Astrocyte of the hippocampus (primary cell): ENCODE measurements around the gene GCM1.

Source experiments
- DNase-seq: peaks from one replicate; pipeline ENCODE4 v3.0.0; 2011; ENCODE audit warnings: low read depth, low spot score

Gene GCM1

GRCh38 chr6:53152576-53152975, 3.9 kb upstream of the GCM1 start:
- DNase-seq = no peak

DNA sequence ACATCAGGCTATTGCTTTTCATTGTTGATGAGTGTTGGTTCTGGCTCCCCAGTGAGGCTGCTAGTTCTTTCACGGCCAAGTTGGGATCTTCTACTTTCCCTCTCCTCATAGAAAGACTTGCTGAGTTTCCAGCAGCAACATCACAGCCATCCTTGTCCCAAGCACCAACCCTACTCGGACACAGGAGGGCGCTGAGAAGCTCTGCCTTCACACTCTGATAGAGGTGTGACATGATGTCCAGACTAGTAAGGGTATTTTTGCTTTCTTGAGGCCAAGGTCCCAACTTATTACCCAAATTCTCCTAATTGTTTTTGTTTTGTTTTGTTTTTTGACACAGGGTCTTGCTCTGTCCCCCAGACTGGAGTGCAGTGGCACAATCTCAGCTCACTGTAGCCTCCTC, 3.0 kb upstream of the GCM1 start:
- DNase-seq = no peak

DNA sequence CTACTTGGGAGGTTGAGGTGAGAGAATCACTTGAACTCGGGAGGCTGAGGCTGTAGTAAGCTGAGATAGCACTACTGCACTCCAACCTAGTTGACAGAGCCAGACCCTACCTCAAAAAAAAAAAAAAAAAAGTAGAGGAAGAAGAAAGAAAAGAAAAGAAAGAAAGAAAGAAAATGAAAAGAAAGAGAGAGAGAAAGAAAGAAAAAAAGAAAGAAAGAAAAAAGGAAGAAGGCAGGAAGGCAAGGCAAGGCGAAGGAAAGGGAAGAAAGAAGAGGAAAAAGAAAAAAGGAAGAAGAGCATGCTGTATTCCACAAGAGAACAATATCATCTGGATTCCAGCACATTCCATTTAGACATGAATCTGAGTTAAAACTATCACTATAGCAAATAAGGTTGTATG, 3.8 kb downstream of the GCM1 start:
- DNase-seq = no peak

DNA sequence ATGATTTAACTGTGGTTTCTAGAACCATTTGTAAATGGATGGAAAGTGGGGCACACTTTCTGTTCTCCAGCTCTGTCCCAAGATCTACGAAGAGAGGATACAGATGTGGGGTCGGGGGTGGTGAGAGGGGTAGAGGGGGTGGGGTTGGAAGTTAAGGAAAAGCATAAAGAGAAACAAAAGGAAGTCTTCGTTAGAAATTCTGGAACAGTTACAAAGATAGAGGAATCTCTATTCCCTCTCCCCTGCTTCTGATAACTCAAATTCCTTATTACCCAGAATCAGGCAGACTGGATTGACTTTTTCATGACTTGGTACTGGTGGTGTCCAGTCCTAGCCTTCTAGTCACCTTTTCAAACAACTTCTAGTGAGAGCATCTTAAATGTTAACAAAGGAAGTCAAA, 4.9 kb downstream of the GCM1 start:
- DNase-seq = no peak

GRCh38 chr6:53142810-53143209, 5.8 kb downstream of the GCM1 start:
- no peak for DNase-seq

DNA sequence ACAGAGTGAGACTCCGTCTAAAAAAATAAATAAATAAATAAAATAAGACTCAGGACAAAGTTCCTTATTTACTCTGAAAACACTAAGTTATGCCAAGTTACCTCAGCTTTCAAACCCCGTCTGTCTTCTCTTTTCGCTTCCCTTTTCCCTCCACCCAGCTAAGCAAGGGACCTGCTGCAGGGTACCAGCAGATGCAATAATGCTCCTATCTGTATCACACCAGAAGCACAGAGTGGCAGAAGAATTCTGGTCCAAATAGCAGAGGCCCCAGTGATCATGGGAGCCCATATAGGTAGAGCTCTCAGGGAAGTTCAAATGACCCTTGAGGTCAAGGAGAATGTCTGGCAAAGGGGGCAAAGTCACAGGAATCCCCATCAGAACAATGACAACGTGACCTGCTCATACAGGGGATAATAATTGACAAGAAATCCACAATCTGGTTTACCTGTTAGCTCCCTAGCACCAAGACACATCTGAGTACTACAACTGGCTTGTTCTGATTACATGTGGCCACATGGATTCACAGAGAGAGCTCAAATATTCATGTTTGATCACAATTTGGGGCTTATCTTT, 8.7 kb downstream of the GCM1 start:
- DNase-seq = no peak

DNA sequence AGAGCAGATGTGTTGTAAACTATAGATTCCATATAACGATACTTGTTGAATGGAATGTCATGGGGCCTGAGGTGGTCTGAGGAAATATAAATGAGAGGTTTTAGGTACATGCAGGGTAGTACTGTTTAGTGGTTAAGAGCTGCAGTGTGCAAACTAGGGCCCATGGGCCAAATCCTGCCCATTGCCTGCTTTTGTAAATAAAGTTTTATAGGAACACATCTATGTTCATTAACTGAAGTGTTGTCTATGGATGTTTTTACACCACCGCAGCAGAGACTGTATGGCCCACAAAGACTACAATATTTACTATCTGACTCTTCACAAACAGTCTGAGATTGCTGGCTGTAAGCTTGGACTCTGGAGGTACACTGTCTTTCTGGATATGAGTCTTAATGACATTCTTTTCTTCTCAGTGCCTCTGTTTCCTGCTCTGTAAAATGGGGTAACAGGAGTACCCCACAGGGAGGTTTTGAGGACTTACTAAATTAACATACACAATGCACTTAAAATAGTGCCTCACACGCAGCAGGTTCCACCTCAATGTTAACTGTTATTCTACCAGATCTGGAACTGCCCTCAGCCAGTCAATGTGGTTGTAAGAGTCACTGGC, 12.5 kb downstream of the GCM1 start:
- DNase-seq = no peak

- no peak for DNase-seq
These were observed 13.9 kb downstream of the GCM1 start for GRCh38 chr6:53134601-53135235.

- DNase-seq = no peak
These were observed 14.7 kb downstream of the GCM1 start for GRCh38 chr6:53133961-53134360.

- no peak for DNase-seq
These were observed 17.9 kb downstream of the GCM1 start for GRCh38 chr6:53130569-53131290.

DNA sequence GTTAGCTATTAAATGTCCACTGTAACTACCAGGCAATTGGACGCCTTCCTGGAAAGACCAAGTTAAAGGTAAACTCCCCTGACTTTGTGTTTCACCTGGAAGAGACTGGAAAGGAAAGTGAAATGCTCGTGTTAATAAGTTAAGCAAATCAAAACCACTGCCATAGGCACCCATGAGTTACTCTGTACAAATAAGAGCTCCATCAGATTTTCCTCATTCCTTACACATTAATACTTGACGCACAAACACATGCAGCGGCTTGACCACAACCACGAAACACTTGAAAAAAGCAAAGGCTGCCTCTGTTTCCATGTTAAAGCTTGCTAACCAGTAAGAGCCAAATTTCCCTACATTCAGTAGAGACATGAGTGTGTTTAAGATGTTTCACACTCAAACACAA, 19.8 kb downstream of the GCM1 start:
- DNase-seq = peak; percentile 66

DNA sequence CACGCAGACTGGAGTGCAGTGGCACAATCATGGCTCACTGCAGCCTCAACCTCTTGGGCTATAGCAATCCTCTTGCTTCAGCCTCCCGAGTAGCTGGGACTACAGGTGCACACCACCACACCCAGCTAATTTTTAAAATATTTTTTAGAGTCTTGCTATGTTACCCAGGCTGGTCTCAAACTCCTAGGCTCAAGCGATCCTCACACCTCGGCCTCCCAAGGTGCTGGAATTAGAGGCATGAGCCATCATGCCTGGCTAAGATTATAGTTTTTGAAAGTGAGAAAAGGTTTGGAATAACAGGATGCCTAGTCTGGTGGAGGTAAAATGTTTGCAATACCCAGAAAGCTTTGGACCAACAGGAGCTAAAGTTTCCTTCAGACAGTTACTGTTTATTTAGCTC, 23.4 kb downstream of the GCM1 start:
- no peak for DNase-seq

DNA sequence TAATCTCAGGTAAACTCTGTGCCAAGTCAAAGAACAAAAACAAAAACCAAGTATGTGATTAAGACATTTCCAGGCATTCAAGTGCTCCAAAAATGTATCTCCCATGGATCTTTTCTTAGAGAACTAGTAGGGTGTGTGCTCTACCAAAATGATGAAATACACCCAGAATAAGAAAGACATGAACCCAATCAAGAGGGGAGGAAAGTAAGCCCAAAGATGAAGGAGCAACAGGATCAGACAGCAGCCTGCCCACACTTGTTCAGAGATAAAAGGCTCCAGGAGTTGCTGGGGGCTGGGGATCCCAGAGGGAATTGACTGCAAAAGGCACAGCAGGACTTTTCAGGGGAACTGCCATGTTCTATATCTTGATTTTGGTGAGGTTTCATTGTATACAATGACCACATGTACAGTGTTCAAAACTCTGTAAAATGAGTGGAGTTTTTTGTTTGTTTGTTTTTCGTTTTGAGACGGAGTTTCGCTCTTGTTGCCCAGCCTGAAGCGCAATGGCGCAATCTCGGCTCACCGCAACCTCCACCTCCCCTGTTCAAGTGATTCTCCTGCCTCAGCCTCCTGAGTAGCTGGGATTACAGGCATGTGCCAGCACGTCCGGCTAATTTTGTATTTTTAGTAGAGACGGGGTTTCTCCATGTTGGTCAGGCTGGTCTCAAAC, 24.4 kb downstream of the GCM1 start:
- DNase-seq = no peak

GRCh38 chr6:53119772-53120409, 28.8 kb downstream of the GCM1 start:
- peak; percentile 61 for DNase-seq

DNA sequence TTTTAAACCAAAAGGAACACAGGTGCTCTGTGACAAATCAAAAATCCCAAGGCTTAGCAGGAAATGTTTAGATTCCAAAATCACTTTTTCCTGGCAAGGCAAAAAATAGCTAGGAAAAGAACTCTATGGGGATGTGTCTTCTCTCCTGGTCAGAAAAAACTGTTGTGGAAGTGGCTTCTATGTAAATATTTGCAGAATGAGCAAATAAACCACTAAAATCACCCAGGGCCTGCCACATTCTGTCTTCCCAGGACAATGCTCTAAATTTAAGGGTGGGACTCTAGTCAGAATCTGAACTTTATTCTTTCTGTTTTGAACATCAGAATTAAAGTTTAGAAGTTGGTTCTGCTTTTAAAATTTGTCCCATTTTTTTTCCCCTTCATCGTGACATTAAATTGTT, 29.3 kb downstream of the GCM1 start:
- peak; percentile 22 for DNase-seq

GRCh38 chr6:53115741-53116140, 32.9 kb downstream of the GCM1 start:
- peak; percentile 41 for DNase-seq

- no peak for DNase-seq
These were observed 33.5 kb downstream of the GCM1 start for GRCh38 chr6:53115113-53115512.

DNA sequence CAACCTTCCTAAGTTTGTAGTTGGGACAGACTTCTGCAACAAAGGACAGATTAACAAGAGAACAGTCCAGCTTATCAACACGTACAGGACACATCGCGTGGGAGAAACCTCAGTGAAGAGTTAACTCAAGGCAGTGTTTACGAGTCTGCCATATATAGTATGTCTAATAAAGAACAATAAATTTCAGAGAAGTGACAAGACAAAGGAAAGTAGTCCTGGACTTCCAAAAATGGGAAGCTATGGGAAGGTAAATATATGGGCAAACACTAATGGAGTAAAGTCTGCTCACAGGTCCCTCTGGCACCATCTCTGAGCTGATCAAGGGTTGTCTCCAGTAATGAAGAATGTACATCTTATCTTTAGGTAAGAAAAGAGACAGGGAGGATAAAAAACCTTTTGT, 34.9 kb downstream of the GCM1 start:
- DNase-seq = no peak

DNA sequence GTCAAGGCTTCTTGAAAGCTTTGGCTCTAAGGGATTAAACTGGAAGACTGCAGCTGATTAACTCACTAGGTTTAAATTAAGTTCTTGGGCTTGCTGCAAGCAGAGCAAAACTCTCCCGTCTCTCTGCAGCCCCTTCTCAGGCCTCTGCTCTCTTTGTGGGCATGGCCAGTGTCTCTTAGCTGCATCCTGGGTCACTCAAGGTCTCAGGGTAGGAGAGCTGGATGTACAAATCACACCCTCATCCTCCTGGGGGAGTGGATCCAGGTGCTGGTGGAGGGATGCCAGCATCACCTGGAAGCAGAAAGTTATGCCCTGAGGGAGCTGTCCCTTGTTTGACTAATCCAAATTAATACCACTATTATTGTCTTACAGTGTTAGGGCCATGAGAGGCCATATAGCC, 35.8 kb downstream of the GCM1 start:
- DNase-seq = no peak

DNA sequence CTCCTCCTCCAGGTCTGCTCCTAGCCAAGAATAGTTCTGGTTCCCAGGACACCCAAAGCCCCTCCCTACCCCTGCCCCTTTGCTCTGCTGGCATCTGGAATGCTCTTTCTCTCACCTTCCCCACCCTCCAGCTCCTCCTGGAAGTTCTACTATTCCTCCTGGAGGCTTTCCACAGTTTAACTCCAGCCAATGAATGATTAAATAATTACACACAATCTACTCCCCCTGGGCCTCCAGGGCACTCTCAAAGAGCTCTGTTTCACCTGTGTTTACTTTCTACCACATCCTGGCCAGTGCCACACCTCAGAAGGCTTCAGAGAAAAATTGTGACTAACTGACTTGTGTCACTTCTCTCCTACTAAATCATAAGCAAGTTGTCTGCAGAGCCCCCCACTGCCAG, 36.2 kb downstream of the GCM1 start:
- DNase-seq = no peak

DNA sequence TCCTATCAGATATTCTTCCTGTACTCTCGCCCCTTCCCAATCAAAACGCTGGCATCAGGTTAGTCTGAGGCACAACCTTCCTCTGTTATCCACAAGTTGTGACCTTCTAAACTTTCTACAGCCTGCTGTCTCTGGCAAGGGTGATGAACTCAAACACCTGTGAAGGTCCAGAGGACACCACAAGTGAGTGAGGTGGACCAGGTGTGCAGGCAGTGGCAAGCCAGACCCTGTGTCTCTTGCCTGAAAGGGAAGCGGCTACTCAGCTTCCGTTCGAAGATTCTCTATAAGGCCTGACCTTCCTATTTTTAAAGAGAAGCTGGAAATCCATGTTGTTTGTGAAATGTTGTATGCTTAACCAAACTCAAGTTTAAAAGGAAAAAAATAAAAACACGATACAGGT, 36.8 kb downstream of the GCM1 start:
- no peak for DNase-seq

DNA sequence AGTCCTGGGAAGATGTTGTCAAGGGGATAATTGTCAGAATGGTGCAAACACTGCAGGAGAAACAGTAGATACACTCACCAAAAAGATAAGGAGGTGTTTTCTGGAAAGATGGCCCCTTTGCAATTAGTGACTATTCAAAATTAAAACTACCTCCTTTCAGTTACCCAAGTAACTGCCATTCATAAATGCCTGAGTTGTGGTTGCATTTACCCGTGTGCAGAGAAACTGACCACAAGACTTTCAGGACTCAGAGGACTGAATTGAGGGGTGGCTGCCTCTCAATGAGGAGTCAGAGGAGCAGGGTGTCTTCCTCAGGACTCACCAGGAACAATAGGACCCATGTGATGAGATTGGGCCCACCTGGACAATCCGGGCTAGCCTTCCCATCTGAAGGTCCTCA, 39.0 kb downstream of the GCM1 start:
- no peak for DNase-seq
